AG04450 (cell line): ENCODE measurements around the gene TTC31. TPM values are rescaled to one million over a fixed set of nuclear protein-coding genes. Genes with fewer than 3 reads are reported as not detected.
A peak's percentile ranks its signal among the peaks of the same experiment; 100 is the strongest.

Experiments
- CTCF ChIA-PET: fragments of 300-600, 350-600 bp; formaldehyde crosslinking; extraction: SDS; loops from one replicate; lab custom pipeline; 2022; ENCODE audit warnings: antibody characterized with exemption, inconsistent platforms; lab: Charles Lee
- POLR2A ChIA-PET: fragments of 350-600 bp; formaldehyde crosslinking; extraction: SDS; loops from one replicate; lab custom pipeline; 2021; ENCODE audit warnings: antibody characterized with exemption, inconsistent platforms; lab: Yijun Ruan, JAX
- DNase-seq: peaks from one replicate; pipeline ENCODE4 v3.0.0-alpha.2; 2011; ENCODE audit warnings: low read depth, low spot score
- H3K27ac ChIP-seq: one replicate; pipeline ENCODE4 v1.5.1; 2012; ENCODE audit warnings: low read depth, low read length, control low read depth
- H3K27me3 ChIP-seq: one replicate; pipeline ENCODE4 v1.6.0; 2012; ENCODE audit warnings: low read length; ENCODE audit not compliant: control insufficient read depth, insufficient read depth
- H3K4me3 ChIP-seq: 2 replicates; pipeline ENCODE4 v1.5.1; 2011; ENCODE audit warnings: mild to moderate bottlenecking, low read depth, low read length, control low read depth
- H3K9me3 ChIP-seq: 2 replicates; pipeline ENCODE4 v1.5.1; 2012; ENCODE audit warnings: low read length; ENCODE audit not compliant: control insufficient read depth, insufficient read depth
- CTCF ChIP-seq: IDR thresholded peaks from 2 replicates; pipeline ENCODE4 v1.5.1; 2011; ENCODE audit warnings: low read depth, low read length, control low read depth, inconsistent platforms
- polyA plus RNA-seq: library from polyadenylated mRNA; depleted of rRNA; stranded (reverse); fragments of >200 nt; gene quantifications from 2 replicates; pipeline ENCODE4 v1.2.3, GENCODE V29; 2011

TTC31 gene
- polyA plus RNA-seq, 1 experiment: 16.4 TPM

GRCh38 chr2:74515271-74515980 is 32.5 kb downstream of the TTC31 start:
- ChIA-PET POLR2A (no interaction called here), CTCF (no interaction called here)
- no peak for TF ChIP-seq CTCF
- no peak for DNase-seq
- H3K4me3 ChIP-seq: no peak overlapping the region
- H3K9me3 ChIP-seq: peaks cover 18% of the 10 kb centered on the region; the same call in 1 of the 2 replicates
- no peak overlapping the region for H3K27ac ChIP-seq
- peaks cover 89% of the 10 kb centered on the region for H3K27me3 ChIP-seq

GRCh38 chr2:74515981-74516633 is 33.2 kb downstream of the TTC31 start:
- no peak for TF ChIP-seq CTCF
- no peak overlapping the region for H3K27ac ChIP-seq
- H3K9me3 ChIP-seq: peaks cover 18% of the 10 kb centered on the region; the same call in 1 of the 2 replicates
- ChIA-PET POLR2A (no interaction called here), CTCF (no interaction called here)
- peaks cover 89% of the 10 kb centered on the region for H3K27me3 ChIP-seq
- peak overlapping the region; percentile 7; the same call in 1 of the 2 replicates for H3K4me3 ChIP-seq
- no peak for DNase-seq

GRCh38 chr2:74516650-74517049 is 33.8 kb downstream of the TTC31 start:
- peaks cover 85% of the 10 kb centered on the region for H3K27me3 ChIP-seq
- POLR2A ChIA-PET: no interaction called here
- no peak for DNase-seq
- peaks cover 18% of the 10 kb centered on the region; the same call in 1 of the 2 replicates for H3K9me3 ChIP-seq
- CTCF ChIA-PET: no interaction called here
- H3K4me3 ChIP-seq: no peak overlapping the region
- no peak overlapping the region for H3K27ac ChIP-seq
- TF ChIP-seq CTCF: no peak

- DNase-seq: no peak
- Histone ChIP-seq H3K9me3 (peaks cover 5% of the 10 kb centered on the region; the same call in 1 of the 2 replicates), H3K27me3 (peaks cover 48% of the 10 kb centered on the region), H3K4me3 (no peak overlapping the region), H3K27ac (no peak overlapping the region)
- no peak for TF ChIP-seq CTCF
- ChIA-PET POLR2A (no interaction called here), CTCF (interaction anchor here (1.8 kb wide), 1 partner anchor 66 kb away, joined by 4 read pairs; no protein-coding TSS in a partner anchor)
These were observed 39.6 kb downstream of the TTC31 start for GRCh38 chr2:74522516-74522915.

- DNase-seq: no peak
- CTCF ChIA-PET: interaction anchor here (1.8 kb wide), 1 partner anchor 64 kb away, joined by 4 read pairs; no protein-coding TSS in a partner anchor
- no peak overlapping the region for H3K27ac ChIP-seq
These were observed 41.1 kb downstream of the TTC31 start for GRCh38 chr2:74524005-74524404.

More at GRCh38 chr2:74524005-74524404, 41.1 kb downstream of the TTC31 start:
- POLR2A ChIA-PET: no interaction called here
- H3K4me3 ChIP-seq: no peak overlapping the region
- no peak for TF ChIP-seq CTCF
- H3K27me3 ChIP-seq: peaks cover 33% of the 10 kb centered on the region
- H3K9me3 ChIP-seq: peaks cover 5% of the 10 kb centered on the region; the same call in 1 of the 2 replicates
